ENCODE measurements around the gene TRAT1.

- TF ChIP-seq CTCF (IDR thresholded peaks at IDR 0.05; ENCODE audit: poor library complexity) (no peak), EZH2 (IDR thresholded peaks at IDR 0.05; ENCODE audit: borderline replicate concordance) (no peak)
Measured at GRCh38 chr3:108863799-108864135, 41.2 kb downstream of the TRAT1 start.
